Amniotic epithelial cell (primary cell): Measurements from ENCODE around the gene MYO9B.

Experiments
- DNase-seq: peaks from one replicate; pipeline ENCODE4 v3.0.0-alpha.2; 2010; ENCODE audit warnings: low read depth

Gene MYO9B, protein sequence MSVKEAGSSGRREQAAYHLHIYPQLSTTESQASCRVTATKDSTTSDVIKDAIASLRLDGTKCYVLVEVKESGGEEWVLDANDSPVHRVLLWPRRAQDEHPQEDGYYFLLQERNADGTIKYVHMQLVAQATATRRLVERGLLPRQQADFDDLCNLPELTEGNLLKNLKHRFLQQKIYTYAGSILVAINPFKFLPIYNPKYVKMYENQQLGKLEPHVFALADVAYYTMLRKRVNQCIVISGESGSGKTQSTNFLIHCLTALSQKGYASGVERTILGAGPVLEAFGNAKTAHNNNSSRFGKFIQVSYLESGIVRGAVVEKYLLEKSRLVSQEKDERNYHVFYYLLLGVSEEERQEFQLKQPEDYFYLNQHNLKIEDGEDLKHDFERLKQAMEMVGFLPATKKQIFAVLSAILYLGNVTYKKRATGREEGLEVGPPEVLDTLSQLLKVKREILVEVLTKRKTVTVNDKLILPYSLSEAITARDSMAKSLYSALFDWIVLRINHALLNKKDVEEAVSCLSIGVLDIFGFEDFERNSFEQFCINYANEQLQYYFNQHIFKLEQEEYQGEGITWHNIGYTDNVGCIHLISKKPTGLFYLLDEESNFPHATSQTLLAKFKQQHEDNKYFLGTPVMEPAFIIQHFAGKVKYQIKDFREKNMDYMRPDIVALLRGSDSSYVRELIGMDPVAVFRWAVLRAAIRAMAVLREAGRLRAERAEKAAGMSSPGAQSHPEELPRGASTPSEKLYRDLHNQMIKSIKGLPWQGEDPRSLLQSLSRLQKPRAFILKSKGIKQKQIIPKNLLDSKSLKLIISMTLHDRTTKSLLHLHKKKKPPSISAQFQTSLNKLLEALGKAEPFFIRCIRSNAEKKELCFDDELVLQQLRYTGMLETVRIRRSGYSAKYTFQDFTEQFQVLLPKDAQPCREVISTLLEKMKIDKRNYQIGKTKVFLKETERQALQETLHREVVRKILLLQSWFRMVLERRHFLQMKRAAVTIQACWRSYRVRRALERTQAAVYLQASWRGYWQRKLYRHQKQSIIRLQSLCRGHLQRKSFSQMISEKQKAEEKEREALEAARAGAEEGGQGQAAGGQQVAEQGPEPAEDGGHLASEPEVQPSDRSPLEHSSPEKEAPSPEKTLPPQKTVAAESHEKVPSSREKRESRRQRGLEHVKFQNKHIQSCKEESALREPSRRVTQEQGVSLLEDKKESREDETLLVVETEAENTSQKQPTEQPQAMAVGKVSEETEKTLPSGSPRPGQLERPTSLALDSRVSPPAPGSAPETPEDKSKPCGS (N-terminal part only)

DNA sequence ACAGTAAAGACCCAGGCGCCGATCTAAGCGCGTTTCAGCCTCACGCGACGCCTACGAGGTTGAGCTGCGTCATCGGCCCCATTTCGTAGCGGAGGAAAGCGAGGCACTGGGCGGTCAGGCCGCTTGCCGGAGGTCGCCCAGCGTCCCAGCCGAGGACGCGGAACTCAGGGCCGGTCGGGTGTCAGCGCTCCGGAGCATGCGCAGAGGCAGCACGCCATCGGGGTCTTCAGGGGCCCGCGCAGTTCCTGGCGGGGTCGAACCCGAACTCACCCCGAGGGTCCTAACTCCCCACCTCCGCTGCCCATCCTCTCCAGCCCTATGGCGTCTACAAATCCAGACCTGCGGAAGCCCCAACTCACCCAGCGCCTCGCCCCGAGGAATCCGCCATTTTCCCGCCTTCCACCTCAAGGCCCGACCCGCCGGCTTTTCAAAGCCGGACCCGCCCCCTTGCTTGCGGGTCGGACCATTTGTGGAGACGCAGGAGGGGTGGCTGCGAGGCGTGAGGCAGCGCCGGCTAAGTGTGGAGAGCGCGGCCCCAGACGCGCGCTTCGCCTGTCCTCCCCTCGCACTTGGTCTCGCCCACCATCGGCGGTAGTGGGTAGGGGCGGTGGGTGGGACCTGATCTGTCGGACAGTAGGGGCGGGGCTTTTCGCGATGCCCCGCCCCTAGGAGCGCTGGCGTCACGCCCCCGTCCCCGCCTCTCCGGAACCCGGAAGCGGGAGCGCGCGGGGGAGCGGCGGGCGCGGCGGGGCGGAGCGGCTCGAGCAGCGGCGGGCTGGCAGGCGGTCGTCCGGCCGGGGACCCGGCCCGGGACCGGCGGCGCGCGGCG is at the start of gene MYO9B, which contains the start of gene HAUS8:
MYO9B (plus strand) TSS at position 743 of the 829 bp plus-strand sequence. CDS start 25,941 bp downstream, outside the sequence.
HAUS8 (minus strand) TSS at position 418 of the 829 bp plus-strand sequence; CDS start at position 388, 30 bp downstream.
- DNase-seq: peak; percentile 99

DNA sequence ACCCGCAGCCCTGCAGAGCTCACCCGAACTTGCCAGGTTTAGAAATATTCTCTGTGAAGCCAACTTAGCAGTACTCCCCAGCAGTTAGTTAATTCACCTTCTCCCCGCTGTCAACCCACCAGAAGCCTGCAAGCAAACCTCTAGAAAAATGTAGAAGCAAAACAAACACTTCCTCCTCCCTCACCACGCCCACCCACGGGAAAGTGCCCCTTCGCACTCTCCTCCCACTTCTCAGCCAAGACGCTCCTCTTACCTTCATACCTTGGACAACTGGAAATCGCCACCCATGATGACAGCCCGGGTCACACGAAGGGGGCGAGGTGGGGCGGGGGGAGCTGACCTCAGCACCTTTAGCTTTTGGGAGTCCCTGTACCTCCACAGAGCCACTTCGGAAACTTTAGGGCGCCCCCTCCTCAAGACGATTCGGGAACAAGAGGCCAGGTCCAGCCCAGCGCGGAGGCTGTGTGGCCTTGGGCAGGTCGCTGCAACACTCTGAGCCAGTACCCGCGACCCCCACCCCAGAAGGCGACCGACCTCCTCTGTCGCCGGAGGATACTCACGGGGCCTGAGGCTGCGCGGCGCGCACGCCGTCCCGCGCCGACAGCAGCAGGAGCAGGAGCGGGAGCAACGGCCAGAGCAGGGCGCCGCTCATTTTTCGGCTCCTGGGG is 49.5 kb upstream of the MYO9B start:
- no peak for DNase-seq

DNA sequence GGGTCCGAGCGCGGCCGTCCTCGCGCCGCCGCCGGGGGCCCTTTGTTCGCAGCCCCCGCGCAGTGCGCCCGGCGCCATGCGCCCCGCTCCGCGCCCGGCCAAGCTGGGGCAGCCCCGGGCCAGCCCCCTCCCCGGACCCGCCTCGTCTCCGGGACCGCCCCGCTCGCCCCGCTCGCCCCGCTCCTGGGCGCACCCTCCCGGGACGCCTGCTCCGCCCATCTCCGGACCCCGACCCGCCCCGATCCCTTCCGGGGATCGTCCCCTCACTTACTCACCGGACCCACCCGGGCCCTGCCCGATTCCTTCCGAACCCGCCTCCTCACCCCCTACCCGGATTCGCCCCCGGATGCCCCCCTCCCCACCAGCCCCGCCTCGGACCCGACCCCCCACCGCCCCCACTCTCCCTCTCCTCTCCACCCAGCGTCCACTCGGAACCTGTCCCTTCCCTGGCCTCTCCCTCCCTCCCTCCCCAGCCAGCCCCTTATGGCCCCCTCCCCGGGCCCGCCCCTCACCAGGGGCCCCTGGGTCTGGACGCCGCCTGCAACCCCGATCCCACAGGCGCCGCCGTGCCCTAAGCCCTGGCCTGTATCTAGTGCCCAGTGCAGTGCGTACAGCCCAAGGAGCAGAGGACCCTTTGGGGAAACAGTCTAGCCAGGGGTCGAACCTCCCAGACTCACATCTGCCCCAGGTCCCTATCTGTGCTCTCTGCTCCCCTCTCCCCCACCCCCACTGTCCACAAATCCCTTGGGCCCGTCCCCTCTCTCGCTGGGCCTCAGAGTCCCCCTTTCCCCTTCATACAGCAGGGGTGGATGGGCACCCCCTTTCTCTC is 48.7 kb upstream of the MYO9B start, which contains the start of gene CPAMD8:
CPAMD8 (minus strand) TSS at position 105 of the 829 bp plus-strand sequence. CDS start 168 bp downstream, outside the sequence.
- no peak for DNase-seq

DNA sequence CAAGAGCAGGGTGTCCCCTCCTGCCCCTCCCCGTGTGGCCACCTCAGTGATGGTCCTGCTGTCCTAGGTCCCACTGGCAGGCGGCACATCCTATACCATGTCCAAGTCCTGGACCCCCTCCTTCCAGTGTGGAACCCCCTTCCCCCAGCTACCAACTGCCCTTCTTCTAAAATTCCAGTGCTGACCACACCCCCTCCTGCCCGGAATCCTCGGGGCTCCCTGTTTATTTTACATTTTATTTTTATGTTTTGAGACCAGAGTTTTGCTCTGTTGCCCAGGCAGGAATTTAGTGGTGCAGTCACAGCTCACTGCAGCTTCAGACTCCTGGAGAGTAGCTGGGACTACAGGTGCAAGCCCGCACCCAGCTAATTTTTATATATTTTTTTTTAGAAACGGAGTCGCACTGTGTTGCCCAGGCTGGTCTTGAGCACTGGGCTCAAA is 48.0 kb upstream of the MYO9B start:
- no peak for DNase-seq

DNA sequence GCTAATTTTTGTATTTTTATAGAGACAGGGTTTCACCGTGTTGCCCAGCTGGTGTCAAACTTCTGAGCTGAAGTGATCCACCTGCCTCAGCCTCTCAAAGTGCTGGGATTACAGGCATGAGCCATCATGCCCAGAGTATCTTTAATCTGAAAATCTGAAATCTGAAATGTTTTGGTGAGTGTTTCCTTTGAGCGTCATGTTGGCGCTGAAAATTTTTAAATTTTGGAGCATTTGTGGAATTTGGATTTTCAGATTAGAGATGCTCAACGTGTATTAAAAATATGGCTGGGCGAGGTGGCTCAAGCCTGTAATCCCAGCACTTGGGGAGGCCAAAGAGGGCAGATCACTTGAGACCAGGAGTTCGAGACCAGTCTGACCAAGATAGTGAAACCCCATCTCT is 43.8 kb upstream of the MYO9B start:
- no peak for DNase-seq

DNA sequence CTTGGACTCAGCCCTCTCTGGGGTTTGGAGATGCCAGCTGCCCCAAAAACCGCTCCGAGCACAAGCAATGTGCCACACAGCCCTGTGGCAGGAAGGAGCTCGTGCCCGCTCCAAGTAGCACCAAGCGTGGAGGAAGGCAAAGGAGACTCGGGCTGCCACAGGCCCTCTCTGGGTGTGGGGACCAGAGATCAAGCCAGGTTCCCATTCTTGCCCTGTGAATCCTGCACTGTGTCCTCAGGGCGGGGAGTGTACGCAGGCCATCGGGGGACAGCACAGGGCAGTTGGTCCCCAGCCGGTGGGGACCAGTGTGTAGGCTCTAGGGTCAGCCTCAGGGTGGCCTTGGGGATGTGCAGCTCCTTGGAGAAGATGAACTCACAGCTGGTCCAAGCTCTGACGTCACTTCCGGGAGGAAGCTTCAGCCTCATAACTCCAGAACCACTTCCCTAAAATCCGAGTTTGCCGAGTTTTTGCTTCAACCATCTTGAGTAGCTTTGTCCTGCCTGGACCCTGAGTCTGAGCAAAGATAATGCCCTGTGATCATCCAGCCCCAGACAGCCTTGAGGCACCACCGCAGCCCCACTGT is 39.6 kb upstream of the MYO9B start:
- no peak for DNase-seq

DNA sequence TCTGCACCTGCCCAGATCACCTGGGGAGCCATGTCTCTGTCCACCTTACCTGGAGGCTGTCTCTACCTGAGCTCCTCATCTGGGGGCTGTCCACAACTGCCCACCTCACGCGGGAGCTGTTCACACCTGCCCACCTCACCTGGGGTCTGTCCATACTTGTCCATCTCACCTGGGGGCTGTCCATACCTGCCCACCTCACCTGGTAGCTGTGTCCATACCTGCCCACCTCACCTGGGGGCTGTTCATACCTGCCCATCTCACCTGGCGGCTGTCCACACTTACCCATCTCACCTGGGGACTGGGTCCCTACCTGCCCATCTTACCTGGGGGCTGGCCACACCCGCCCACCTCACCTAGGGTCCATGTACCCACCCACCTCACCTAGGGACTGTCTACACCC is 38.9 kb upstream of the MYO9B start:
- no peak for DNase-seq

DNA sequence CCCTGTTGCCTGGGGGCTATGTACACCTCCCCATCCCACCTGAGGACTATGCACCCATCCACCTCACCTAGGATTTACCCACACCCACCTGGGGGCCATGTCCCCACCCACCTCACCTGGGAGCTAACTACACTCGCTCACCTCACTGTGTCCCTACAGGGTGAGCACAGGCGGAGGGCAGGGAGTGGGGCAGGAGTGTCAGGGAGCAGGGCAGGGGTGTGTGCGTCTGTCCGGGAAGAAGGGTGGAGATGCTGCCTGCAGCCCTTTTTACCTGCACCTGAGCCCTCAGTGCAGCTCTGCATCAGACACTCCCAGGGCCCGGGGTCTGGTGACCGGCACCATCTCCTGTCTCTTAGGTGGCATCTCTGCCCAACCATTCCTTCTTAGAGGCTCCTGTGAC is 38.4 kb upstream of the MYO9B start:
- DNase-seq: no peak

DNA sequence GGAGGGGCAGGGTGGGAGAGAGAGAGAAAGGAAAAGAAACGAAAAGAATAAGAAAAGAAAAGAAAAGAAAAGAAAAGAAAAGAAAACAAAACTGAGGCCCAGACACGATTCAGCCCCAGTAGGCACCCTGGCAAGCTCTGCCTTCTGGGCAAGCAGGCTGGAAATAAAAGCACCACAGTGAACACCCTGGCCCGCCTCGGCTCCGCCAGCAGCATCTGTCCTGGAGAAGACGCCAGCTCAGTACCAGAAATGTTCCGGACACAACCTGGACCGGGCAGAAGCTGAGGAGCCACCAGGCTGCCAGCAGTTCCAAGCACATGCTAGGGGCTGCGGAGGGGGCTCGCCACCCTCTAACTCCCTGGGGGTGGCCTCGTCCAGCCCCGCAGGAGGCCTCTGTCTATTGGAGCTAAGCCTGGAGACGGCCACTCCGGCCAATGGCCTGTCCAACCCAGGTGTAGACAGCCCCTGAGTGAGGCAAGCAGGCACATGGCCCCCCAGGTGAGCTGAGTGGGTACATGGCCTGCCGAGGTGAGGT is 37.5 kb upstream of the MYO9B start:
- DNase-seq: no peak

DNA sequence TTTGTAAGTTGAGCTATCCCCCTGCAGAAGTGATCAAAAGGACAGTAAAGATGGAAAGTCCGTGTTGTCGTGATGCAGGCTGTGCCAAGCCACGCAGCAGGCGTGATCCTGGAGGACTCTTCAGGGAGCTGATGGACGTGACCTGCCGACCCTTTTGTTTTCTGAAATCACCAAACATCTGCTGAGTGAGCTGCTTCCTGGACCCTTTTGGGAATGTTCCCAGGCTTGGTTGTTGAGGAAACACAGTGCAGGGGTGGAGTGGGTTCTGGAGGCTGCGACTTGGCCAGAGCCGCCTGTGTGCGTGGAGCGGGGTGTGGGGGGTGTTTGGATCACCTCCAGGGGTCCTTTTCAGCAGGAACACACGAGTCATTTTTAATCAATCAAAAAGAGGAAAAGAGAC is 33.6 kb upstream of the MYO9B start:
- DNase-seq: no peak

DNA sequence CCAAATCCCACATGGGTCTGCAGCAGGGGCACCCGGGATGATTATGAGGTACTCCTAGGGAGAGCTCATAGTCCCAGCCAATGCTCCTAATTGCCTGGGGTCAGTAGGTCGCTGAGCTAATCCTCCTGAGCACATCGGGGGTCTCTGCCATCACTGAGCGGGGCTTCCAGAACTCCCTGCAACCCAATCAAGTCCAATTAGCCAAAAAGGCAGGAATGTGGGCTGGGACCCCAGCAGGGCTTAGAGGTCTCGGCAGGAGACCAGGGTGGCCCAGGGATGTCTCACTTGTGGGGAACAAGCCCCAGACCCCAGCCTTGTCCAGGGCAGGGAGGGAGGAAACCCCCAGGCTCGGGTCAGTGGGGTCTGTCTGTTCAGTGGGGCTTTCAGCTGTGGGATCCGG is 31.8 kb upstream of the MYO9B start:
- no peak for DNase-seq

DNA sequence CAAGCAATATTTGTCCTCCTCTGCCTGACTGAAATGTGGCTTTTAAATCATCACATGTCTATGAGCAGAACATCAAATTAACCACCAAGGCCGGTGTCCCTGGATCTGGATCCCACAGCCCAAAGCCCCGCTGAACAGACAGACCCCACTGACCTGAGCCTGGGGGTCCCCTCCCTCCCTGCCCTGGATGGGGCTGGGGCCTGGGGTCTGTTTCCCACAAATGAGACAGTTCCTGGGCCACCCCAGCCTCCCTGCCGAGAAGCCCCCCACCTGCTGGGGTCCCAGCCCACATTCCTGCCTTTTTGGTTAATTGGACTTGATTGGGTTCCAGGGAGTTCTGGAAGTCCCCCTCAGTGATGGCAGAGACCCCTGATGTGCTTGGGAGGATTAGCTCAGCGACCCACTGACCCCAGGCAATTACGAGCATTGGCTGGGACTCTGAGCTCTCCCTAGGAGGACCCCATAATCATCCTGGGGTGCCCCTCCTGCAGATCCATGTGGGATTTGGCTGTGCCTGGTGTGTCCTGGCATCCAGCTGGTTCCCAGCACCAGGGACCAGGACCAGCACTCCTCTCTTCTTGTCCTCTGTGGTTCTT is 29.6 kb upstream of the MYO9B start:
- no peak for DNase-seq

DNA sequence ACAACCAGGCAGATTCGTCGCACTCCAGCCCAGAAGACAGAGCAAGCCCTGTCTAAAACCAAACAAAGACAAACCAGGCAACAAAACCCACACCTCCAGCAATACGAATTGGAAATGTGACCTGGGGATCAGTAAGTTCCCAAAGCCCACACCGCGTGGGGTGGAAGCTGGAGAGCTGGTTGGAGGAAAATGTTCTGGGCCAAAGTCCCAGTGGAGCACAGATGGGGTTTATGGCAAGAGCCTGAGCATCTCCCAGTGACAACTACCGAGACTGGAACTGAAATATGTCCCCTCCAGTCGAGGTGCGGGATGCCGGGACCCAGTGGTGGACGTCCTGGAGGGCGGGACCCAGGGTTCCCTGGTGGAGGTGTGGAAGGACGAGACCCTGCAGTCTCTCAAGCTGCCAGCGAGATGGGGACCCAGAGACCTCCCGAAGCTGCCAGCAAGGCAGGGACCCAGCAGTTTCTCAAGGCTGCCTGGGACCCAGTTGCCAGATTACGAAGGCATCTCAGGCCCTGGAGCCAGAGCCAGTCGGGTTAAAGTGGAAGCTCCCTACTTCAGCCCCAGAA is 26.6 kb upstream of the MYO9B start:
- DNase-seq: no peak

DNA sequence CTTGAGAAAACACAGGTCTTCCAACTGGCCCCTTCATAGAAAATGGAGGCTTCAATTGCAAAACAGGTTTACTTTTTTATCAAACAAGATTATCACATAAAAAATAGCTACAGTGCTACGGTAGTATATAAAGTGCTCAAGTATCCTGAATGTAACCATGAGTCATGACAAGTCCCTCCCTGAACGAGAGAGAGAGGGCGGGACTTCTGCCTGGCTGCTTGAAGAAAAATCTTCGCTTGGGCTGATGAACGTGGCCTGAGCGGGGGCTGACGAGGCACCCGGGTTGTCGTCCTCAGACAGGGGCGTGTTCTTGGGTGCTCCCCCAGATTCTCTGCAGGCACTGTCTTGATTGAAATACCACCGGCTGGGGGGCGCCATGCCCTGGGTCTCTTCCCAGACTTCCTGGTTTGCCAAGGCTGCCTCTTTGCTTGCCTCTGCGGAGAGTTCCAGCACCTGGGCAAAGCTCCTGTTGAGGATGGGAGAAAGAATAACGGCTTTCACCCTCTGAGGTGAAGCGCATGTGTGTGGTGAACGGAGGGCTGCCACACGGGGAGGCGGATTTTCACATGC is 25.8 kb upstream of the MYO9B start:
- DNase-seq: peak; percentile 82

DNA sequence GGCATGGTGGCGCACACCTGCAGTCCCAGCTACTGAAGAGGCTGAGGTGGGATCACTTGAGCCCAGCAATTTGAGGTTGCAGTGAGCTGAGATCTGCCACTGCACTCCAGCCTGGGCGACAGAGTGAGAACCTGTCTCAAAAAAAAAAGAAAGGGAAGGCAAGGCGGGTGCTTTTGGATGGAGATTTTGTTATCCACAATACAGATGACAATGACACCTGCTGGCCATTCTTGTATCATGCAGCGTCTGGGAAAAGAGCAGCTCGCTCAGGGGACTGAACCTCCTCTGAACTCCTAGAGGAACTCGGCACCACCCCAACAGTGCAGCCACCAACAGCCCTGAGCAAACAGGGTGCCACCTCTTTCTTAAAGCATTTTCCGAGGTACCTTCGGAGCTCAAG is 23.1 kb upstream of the MYO9B start:
- DNase-seq: peak; percentile 47

DNA sequence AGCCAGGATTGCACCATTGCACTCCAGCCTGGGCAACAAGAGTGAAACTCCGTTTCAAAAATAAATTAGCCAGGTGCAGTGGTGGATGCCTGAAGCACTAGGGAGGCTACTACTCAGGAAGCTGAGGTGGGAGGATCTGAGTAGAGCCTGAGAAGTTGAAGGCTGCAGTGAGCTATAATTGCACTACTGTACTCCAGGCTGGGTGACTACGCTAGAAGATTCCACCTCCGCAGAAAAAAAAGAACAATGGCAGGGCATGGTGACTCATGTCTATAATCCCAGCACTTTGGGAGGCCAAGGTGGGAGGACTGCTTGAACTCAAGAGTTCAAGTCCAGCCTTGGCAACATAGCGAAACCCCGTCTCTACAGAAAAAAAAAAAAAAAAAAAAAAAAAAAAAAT is 20.8 kb upstream of the MYO9B start:
- DNase-seq: no peak

DNA sequence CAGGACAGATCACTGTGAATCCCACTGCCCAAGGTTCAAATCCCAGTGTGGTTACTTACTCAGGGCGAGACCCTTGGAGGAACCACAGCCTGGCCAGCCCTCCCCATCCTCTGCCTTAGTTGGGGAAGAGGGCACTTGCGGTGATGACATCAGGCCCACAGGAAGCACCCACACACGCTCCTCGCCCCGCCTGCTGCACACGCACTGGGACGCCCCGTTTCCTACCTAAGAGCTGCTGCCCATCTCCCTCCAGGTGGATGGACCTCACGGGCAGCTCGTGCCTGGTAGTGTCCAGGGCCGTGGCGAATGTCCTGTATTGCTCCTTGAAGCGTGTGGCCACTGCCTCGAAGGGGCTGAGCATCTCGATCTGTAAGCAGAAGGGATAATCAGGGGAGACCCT is 19.9 kb upstream of the MYO9B start:
- DNase-seq: no peak

DNA sequence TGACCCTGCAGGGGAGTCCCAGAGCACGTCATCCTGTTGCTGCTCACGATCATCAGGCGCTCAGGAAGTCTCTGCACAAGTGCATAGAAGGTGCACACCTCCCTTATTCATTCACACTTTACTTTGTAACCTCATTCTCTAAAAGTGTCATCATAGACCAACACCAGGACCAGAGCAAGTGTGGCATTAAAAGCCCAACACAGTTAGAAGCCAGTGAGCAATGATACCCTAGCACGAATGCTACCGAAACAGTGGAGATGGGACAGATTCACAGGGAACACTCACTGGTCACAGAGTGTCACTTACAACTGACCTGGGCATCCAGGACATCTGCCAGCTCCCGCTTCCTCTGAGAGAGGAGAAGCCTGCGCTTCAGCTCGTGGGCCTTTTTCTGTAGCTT is 17.3 kb upstream of the MYO9B start:
- DNase-seq: peak; percentile 52
